GM12891 (cell line): ENCODE measurements around the gene SORCS2.

Source experiments
- POLR2A ChIP-seq: IDR thresholded peaks from 2 replicates; pipeline ENCODE4 v1.6.1; 2011; ENCODE audit warnings: low read depth, low read length, control low read depth
- TAF1 ChIP-seq: IDR thresholded peaks from 2 replicates; pipeline ENCODE4 v1.6.1; 2011; ENCODE audit warnings: low read depth, low read length, control low read depth

- TF ChIP-seq POLR2A, result no peak
- TF ChIP-seq TAF1, result no peak
Observed at GRCh38 chr4:7354927-7355326, 162.6 kb downstream of the SORCS2 start.
